ENCODE data around the gene SLC41A1.

The SLC41A1 gene

DNA sequence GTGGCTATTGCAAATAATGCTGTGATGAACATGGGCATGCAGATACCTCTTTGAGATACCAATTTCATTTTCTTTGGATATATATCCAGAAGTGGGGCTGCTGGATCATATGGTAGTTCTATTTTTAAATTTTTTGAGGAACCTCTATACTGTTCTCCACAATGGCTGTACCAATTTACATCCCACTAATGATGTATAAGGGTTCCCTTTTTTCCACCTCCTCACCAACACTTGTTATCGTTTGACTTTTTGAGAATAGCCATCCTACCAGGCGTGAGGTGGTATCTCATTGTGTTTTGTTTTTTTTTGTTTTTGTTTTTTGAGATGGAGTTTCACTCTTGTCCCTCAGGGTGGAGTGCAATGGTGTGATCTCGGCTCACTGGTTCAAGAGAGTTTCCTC, 56.4 kb downstream of the SLC41A1 start:
- H3K4me3 ChIP-seq (ENCODE audit: low read length) = no peak overlapping the region
- TF ChIP-seq, protein P1, sequence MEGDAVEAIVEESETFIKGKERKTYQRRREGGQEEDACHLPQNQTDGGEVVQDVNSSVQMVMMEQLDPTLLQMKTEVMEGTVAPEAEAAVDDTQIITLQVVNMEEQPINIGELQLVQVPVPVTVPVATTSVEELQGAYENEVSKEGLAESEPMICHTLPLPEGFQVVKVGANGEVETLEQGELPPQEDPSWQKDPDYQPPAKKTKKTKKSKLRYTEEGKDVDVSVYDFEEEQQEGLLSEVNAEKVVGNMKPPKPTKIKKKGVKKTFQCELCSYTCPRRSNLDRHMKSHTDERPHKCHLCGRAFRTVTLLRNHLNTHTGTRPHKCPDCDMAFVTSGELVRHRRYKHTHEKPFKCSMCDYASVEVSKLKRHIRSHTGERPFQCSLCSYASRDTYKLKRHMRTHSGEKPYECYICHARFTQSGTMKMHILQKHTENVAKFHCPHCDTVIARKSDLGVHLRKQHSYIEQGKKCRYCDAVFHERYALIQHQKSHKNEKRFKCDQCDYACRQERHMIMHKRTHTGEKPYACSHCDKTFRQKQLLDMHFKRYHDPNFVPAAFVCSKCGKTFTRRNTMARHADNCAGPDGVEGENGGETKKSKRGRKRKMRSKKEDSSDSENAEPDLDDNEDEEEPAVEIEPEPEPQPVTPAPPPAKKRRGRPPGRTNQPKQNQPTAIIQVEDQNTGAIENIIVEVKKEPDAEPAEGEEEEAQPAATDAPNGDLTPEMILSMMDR (conservative IDR thresholded peaks at IDR 0.05; ENCODE audit: low read depth, low read length) = no peak
- no peak for DNase-seq (ENCODE audit: low read depth)

DNA sequence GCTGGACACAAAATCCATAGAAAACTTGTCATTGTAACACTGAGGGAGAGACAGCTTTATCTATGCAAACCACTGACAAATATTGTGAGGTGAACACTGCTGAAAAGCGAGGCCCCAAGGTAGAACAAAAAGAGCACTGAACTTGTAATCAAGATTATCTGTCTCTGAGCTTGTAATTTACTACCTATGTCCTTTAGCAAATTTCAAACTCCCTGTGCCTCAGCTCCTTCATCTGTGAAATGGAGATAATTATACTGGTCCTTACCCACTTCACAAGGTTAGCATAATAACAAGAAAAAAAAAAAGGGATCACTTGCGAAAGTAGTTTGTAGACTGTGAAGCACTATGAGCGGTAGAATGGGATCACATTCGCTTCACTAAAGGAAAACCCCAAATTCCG, 58.1 kb downstream of the SLC41A1 start:
- H3K4me3 ChIP-seq (ENCODE audit: low read length) = no peak overlapping the region
- no peak for DNase-seq (ENCODE audit: low read depth)
- TF ChIP-seq, protein P1 (conservative IDR thresholded peaks at IDR 0.05; ENCODE audit: low read depth, low read length) = no peak

DNA sequence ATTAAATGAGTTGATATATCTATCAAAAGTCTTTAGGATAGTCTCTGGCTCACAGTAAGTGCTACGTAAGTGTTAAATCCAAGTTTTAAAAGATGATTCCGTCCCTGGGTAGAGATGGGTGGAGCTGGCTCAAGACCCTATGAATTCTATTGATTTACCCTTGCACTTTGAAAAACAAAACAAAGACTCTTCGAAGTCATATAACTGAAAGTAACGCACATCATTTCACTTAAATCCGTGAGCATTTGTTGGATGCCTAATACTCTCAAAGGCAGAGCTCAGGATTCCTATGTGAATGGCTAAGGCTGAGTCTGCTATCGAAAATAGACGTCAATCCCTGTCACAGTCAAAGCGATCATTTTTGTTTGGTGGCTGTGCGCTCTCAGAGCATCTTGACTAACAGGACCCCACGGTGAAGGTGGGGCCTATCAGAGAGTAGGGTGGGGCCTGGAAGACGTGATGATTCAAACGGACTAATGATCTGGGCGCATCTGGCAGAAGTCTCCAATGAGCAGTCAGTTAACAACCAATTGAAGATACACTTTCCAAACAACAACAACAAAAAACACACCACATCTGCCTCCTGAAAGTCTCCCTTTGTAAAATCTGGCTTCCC, 61.9 kb downstream of the SLC41A1 start:
- TF ChIP-seq, protein P1 (conservative IDR thresholded peaks at IDR 0.05; ENCODE audit: low read depth, low read length) = no peak
- no peak overlapping the region for H3K4me3 ChIP-seq (ENCODE audit: low read length)
- no peak for DNase-seq (ENCODE audit: low read depth)

DNA sequence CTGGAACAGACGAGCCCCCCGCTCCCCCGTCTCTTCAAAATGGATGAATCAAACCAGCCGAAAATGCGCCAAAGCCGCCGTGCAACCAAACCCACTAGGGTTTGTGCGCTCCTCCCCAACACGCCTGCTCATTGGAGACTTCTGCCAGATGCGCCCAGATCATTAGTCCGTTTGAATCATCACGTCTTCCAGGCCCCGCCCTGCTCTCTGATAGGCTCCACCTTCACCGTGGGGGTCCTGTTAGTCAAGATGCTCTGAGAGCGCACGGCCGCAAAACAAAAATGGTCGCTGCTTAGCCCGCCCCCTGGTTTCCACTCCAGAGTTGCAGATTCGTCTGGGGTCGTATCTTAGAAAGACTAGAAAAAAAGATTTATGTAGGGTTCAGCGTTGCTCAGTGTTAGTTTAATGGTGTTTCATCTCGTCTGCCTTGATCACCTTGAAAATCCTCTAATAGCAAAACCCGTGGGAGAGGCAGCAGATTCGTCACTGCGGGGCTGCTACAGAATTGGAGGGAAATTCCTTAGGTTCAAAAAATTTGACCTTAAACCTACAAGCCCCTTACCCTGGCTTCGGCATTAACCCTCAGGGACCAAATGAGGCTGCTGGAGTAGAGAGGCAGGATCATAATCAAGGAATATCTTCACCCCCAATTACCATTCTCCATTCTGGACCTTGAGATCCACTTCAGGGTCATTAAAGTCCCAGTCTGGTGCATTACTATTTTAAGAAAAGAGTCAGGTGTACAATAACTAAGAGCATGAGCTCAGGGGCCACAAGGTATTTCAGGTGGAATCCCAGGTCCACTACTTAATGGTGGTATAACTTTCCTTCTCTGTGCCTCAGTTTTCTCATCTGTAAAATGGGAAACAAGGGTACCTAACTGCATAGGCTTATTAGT, 62.6 kb downstream of the SLC41A1 start, which contains the start of gene NUCKS1:
Gene NUCKS1, minus strand, starts transcription at position 45 of the 898 bp plus-strand sequence. CDS start 209 bp downstream, outside the sequence.
- DNase-seq (ENCODE audit: low read depth) = peak; percentile 98
- TF ChIP-seq, protein P1 (conservative IDR thresholded peaks at IDR 0.05; ENCODE audit: low read depth, low read length) = peak; percentile 22
- peak within 1 kb of the TSS; percentile 98 for H3K4me3 ChIP-seq (ENCODE audit: low read length)

DNA sequence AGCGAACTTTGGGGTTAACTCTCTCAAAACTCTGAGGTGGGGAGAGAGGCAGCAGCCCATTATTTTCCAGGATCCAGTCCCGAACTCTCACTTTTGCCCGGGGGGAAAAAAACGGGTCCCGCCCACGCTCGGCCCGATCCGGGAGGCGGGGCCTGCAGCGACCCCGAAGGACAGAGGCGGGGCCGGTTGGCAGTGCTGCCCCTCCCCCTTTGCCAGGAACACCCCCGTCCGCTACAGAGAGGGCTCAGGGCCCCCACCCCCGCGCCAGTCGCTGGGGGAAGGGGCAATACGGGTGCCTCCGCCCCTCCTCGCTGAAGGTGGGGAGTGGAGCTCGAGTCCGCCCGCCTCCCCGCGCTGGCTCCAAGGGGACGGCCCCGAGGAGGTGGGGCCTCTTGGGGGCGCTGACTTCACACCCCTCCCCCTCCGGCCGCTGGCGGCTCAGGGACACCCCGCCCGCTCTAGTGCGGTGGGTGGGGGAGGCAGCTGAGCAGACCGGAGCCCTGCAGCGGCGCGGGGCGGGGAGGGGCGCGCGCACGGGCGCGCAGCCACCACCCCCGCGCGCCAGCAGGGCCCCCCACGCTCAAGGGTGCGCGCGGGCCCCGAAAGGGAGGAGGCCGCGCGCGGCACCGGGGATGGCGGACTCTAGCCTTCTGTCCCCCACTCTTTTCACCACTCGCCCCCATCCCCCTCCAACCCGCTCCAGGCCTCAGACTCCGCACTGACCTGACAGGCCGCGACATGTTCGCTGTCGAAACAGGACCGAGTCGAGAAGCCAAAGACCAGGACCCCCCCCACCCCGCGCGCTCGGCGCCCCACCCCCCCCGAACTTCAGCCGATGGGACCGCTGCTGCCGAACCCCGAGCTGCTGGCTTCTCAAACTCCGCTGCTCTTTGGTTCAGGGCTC, 63.5 kb downstream of the SLC41A1 start:
- TF ChIP-seq, protein P1 (conservative IDR thresholded peaks at IDR 0.05; ENCODE audit: low read depth, low read length) = no peak
- DNase-seq (ENCODE audit: low read depth) = peak; percentile 86
- H3K4me3 ChIP-seq (ENCODE audit: low read length) = peak overlapping the region; percentile 98

DNA sequence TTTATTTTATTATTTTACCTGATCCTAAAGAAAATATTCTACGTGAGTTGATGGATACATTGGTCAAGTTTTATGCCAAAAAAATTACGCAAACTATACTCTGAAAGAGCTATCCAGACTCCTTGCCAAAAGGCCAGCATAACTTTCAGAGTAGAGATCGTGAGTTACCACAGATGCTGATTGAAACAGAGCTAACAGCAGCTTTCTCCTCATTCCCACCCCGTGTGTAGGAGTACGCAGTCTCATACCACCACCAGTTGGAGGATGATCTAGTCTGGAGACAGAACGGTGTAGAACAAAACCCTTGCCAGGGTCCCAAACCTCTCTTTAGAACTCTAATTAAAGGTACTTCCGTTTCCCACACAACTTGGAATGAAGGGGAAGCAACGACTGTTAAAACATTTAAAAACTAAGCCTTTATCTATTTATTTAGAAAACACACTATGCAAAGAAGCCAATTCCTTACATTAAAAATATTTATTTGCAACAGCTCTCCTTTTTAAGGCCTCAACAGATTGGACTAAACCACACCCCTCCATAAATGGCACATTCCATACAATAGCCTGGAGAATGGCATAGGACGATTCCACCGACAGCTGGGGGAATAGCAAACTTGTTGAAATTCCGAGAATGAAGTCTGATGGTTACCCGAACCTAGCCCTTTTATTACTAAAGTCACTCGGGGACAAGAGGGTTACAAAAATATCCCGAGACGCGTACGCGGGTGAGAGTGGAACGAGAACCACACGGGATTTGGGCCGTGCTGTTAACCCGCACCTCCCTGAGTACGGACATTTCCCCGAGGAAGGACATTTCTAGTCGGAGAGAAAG, 64.4 kb downstream of the SLC41A1 start:
- DNase-seq (ENCODE audit: low read depth) = peak; percentile 28
- H3K4me3 ChIP-seq (ENCODE audit: low read length) = peak overlapping the region; percentile 98

More for the DNA sequence above, 64.4 kb downstream of the SLC41A1 start:
- TF ChIP-seq, protein P1 (conservative IDR thresholded peaks at IDR 0.05; ENCODE audit: low read depth, low read length) = no peak

Measured in retinal pigment epithelial cell (primary cell).